GM21576 (cell line): ENCODE measurements around the gene PNPLA2.

ENCODE experiments used
- ATAC-seq: cut with Tn5 transposase; IDR thresholded peaks from one replicate; pipeline ENCODE4 v1.9.1; 2021; ENCODE audit warnings: mild to moderate bottlenecking, moderate library complexity; ENCODE audit not compliant: unreplicated experiment

Gene PNPLA2

DNA sequence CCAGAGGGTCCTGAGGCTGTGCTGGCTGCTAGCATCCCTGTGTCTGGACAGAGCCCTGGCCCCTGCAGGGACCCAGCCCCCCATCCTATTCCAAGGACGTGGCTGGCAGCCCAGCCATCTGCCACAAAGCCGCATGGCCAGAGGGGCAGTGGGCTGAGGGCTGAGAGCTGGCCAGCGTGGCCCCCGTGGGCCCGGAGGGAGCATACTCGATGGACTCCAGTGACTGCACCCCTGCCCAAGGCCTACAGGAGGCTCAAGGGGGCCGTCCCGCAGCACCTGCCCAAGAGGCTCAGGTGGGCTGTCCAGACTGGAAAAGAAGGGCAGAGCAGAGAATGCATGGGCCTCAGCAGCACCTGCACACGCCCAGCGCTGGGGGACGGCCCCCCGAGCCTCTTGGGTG is 37.1 kb downstream of the PNPLA2 start:
- no peak for ATAC-seq

DNA sequence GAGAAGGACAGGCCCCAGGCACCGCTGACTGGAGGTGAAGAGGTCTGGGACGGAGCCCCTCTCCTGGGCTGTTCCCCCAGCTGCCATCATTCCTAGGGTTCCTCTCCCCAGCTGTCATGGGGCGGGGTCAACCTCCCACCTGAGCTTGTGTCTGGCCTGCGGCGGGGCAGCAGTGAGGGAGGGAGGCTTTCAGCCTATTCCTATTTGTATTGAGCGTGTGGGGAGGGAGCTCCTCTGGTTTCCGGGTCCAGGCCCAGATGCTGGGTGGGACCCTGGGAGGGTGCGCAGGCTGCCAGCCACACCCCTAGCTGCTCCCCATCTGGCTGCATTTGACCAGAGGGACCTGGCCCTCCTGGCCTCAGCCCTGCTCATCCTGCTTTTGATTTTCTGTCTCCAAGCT is 37.7 kb downstream of the PNPLA2 start:
- ATAC-seq: no peak

DNA sequence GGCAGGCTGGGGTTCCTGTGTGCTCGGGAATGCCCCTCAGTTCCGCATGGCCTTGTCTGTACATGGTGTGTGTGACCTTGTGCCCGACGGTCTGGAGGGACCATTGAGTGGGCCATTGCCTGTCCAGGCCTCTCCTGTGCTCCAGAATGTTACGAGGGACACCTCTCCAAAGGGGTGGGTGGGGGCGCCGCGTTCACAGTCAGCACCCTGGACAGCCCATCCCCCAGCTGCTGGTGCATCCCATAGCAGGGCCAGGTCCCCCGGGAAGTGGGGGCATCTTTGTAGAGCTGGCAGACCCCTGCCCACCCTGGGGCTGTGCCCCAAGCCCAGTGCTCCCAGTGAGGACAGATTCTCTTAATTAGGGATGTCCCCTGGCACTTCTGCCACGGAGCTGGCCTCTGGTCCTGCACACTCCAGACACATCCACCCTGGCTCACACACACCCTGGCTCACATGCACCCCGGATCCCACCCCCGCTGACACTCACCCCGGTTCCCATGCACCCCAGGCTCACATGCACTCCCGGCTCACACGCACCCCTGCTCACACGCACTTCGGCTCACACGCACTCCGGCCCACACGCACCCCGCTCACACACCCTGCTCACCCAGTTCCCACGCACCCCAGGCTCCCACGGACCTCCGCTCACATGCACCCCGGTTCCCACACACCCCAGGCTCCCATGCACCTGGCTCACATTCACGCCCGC is 39.5 kb downstream of the PNPLA2 start:
- no peak for ATAC-seq

DNA sequence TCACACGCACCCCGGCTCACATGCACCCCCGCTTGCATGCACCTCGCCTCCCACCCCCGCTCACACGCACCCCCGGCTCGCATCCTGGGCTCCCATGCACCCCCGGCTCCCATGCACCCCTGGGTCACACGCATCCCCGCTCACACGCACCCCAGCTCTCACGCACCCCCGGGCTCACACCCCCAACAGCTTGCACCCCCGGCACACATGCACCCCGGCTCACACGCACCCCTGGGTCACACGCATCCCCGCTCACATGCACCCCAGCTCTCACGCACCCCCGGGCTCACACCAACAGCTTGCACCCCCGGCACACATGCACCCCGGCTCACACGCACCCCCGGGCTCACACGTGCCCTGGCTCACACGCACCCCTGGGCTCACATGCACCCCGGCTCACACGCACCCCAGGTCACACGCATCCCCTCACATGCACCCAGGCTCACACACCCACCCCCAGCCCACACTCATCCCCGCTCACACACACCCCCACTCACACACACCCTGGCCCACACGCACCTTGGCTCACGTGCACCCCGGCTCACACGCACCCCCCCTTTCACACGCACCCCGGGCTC is 40.1 kb downstream of the PNPLA2 start:
- no peak for ATAC-seq

DNA sequence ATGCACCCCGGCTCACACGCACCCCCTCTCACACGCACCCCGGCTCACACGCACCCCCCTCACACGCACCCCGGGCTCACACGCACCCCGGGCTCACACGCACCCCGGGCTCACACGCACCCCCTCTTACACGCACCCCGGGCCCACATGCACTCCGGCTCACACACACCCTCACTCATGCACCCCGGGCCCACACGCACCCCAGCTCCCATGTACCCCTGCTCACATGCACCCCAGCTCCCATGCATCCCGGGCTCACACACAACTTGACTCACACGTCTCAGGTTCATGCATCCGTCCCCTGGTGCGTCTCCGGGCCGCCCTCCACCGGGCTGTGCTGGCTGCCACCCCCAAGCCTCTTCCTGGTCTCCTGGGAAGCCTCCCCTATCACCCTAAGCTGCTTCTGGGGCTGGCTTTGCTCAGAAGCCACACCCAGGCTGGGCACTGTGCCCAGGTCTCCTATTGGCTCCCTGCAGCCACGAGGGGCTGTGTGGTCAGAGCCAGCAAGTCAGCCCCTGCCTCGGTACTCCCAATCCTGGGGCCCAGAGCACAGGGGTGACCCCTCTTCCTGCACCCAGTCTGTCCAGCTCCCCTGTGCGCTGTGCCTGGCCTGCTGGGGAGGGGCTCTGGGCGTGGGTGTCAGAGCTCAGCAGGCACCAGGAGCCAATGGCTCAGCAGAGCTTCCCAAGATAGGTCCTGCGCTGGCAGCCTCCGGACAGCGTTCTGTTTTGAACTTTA is 40.8 kb downstream of the PNPLA2 start:
- no peak for ATAC-seq

DNA sequence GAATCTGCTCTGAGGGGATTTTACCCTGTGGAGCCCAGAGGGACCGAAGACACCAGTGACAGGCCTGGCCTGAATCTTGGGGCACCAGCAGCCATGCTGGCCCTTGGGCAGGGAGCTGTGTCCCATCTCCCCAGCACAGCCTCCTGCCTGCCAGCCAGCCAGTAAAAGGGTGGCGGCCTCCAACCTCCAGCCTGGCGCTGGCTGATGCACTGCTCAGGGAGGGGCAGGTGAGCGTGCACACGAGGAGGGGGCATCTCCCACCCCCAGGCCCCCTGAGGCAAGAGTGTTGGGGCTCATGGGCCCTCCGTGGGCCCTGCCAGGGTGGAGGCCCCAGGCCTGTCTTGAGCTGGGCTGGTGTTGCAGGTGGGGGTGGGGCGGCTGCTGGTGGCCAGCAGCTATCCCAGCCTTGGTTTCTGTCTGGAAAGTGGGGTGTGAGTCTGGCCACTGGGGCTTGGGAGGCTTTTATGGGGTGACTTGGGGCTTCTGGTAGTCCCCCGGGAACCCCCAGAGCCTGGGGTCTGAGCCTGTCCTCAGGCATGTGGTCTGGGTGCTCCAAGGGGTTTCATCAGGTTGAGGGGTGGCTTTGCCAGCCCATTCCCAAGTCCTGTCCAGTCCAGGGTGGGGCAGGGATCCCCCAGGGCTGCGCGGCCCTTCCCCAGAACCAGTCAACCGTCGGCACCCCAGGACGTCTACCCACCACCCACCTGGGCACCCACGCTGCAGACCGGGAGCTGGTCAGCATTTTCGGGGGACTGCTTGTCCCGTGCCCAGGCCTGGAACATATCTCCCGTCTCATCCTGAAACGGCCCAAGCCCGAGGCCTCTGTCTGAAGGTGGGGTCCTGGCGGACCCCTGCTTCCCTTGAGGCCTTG is 41.8 kb downstream of the PNPLA2 start:
- no peak for ATAC-seq

DNA sequence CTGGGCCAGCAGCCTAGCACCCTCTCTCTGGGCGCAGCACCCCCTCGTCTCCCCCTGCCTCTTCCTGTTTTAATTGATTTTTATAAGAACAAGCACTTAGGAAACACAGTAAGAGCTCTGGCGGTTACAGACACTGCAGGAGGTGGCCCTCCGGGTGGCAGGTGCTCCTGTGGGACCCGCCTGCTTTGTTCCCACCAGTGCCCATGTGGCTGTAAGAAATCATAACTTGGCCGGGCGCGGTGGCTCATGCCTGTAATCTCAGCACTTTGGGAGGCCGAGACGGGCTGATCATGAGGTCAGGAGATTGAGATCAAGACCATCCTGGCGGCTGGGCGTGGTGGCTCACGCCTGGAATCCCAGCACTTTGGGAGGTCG is 42.4 kb downstream of the PNPLA2 start:
- no peak for ATAC-seq

DNA sequence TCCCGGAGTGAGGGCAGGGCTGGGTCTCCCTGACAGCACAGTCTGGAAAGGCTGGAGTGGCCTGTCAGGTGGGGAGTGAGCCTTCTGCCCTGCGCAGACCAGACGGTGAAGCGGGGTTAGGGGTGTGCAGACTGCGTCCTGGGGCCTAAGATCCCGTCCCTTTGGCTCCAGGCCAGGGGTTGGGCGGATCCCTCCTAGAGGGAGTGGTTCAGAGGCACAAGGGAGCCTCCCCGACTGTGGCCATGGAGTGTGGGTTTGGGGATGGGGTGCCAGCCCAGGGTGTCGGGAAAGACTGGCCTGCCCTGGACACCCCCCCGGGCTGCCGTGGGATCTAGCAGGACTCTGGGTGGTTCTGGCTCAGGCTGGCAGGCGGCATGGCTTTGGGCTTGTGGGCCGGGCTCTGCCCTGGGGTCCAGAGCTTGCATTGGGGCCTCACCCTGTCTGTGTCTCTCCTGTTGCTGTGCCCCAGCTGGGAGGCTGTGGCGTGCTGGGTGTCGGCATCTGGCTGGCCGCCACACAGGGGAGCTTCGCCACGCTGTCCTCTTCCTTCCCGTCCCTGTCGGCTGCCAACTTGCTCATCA is 43.5 kb downstream of the PNPLA2 start:
- no peak for ATAC-seq

DNA sequence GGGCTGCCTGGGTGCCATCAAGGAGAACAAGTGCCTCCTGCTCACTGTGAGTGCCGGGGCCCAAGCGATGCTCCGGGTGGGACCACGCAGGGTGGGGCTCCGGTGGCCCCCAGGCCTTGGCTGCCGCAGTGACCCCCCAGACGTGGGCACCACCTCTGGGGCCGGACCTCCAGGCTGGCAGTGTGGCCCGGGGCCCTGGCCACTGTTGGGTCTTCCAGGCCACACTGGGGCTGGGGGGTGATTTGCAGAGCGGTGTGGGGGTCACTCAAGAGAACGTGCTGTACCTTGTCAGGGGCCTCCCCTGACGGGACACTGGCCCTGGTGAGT is 43.9 kb downstream of the PNPLA2 start:
- no peak for ATAC-seq

DNA sequence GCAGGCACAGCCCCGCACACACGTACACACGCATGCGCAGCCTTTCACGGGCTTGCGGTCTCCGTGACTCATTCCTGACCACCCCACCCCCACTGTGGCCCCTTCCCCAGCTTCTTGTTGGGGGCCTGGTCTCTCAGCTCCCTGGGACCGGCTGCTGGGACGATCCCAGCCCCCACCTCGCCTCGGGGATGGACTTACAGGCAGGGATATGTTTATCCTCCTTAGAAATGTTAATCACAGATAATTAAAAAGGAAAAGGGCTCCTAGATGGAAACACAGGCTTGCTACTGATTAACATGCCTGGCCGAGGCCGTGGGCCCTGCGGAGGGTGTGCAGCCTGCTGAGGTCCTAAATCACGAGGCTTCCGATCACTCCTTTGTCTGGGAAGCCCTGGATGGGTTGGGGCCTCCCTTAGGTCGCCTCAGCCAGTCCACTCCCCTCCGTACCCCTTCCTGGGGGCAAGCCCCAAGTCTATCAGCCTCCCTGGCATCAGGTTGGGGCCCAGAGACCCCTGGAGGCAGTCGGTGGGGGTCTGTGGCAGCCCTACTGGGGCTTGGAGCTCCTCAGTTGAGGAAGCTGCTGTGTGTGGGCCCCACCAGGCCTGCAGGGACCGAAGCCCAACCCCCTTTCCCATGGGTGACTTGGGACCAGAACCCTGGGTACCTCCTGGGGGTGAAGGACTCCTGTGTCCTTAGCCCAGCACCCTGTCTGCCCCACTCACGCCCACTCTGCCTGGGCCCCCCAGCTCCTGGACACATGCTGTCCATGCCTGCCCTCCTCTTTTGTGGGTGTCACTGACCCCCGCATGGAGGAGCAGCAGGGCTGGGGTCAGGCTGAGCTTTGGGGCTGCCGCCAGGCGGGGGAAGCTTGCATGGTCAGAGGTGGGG is 44.6 kb downstream of the PNPLA2 start:
- no peak for ATAC-seq

DNA sequence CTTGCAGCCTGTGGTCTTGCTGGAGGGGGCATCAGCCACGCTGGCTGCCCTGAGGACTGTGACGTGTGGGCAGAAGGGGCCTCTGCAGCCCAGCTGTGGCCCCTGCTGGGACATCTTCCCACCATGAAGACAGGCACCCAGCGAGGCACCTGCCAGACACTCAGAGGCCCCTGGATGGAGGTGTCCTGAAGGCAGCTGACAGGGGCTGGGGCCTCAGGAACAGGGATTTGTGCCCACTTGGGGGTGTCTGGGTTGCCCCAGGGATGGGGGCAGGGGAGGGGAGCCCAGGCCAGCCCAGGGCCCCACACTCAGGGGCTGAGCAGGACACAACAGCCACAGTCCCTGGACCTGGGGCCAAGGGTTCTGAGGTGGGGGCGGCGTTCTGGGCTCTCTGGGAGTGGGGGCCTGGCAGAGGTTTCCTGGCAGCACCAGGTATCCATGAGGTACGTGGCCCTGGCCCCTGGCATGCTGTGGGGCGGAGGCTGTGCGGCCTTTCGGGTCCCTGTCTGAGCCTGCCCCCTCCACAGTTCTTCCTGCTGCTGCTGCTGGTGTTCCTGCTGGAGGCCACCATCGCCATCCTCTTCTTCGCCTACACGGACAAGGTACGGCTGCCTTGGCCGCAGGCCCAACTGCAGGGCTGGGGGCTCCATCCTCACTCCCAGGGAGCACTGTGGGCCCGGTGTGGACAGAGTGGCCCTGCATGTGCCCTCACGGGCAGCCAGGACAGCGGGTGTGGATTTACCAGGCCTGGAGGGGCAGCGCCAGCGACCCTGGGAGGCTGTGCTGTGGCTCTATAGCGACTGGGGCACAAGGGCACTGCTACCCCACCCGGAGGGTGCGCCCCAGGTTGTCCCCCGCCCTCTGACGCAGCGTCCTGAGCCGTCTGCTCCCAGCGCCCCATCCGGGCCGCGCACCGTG is 45.5 kb downstream of the PNPLA2 start:
- ATAC-seq: no peak

DNA sequence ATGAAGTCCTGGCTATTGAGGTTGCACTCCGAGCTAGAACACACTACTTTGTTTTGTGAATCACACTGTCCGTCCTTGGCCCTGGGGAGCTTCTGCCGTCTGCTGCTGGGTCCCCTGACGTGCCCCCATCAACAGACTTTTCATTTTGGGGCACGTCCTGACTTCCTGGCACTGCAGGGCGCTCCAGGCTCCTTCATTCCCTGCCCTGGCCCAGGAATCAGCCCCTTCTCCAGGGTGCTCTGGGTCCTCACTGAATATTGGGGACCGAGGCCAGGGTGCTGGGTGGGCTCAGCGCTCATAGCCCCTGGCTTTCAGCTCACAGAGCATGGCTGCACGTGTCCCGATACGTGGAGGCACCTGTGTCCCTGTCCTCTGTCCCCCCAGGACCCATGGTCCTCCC is 46.2 kb downstream of the PNPLA2 start:
- ATAC-seq: no peak

DNA sequence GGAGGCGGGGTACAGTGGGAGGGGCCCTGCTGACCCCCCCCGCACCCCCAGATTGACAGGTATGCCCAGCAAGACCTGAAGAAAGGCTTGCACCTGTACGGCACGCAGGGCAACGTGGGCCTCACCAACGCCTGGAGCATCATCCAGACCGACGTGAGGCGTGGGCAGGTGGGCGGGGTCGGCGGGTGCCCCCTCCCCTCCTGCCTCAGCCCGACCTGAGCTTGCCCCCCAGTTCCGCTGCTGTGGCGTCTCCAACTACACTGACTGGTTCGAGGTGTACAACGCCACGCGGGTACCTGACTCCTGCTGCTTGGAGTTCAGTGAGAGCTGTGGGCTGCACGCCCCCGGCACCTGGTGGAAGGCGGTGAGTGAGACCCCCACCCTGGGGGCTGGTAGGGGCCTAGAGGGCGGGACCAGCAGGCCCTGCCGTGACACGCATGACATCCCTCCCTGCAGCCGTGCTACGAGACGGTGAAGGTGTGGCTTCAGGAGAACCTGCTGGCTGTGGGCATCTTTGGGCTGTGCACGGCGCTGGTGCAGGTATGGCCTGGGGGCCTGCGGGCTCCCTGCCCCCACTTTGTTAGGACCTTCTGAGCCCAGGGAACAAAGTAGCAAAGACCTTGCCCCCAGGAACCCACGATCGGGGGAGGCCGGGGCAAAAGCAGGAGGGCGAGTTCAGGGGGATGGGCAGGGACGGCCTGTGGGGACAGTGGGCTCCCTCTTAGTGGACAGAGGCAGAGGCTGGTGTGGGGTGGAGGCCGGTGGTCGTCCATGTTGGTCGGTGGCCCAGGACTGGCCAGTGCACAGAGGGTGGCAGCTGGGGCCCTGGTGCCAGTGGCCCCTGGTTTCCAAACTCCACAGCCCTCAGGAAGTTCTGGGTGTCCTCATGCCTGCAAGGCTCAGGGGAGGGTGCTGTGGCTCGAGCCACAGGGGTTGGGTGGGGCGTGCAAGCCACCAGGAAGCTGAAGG is 47.0 kb downstream of the PNPLA2 start:
- no peak for ATAC-seq

DNA sequence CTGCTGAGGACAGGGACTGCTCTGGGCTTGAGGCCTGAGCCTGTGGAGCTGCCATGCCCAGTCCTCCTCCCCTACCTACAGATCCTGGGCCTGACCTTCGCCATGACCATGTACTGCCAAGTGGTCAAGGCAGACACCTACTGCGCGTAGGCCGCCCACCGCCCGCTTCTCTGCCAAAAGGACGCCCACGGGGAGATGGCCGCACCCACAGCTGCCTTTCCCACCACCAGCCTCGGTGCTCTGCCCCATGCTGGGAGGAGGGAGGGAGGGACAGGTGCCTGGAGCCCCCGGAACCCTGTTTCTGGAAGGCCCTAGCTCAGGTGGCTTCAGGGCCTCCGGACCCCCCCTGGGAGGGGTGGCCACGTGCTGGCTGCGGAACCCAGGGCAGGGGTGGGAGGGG is 47.8 kb downstream of the PNPLA2 start:
- no peak for ATAC-seq

DNA sequence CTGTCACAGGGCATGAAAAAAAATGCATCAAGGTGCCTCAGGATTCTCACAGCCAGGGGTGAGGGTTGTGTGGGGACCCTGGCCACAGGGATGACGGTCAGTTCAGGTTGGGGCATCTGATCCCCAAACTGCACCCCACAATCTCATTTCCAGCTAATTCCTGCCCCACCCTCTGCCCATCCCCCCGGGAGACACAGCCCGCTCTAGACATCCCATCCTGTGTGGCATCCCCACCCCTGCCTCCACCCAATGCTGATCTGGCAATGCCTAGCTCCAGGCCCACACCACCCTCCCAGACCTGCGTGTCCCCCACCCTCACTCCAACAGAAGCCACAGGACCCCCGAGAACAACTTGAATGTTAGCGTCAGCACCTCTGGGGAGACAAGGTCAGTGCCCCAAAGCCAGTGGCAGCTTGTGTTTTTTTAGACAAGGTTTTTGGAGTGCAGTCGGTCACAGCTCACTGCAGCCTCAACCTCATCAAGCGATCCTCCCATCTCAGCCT is 49.2 kb downstream of the PNPLA2 start:
- ATAC-seq: no peak

DNA sequence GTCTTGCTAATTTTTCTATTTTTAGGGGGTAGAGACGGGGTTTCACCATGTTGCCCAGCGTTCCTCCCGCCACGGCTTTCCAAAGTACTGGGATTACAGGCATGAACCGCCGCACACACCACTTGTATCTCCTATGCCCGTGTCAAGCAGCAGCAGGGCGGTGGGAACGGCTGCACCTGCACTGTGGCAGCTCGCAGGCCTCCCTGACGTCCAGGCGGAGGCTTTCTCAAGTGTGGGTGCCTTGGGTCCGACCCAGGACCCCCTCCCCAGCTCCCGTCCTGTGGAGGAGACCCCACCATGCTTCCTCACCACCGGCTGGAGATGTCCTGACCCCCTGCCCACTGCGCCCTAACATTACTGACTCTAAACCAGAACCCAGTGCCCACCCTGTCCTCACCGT is 49.7 kb downstream of the PNPLA2 start:
- no peak for ATAC-seq

DNA sequence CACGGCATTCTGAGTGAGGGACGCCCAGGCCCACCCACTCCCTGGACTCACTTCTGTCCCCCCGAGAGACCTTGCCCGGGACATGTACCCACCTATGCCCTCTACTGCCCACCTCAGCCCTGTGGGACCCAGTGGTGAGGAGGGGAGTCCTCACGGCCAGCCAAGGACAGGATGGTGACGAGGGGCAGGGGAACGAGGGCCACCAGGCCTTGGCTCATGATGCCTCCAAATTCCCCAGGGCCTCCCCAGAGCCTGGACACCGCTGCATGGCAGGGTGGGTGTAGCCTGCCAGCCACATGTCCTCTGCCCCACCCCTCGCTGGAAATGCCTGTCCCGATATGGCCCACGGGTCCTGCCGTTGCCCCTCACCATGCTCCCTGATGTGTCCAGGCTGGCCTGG is 50.1 kb downstream of the PNPLA2 start:
- no peak for ATAC-seq
